ENCODE data around the gene PRM1. TPM values are rescaled to one million over a fixed set of nuclear protein-coding genes. Genes with fewer than 3 reads are reported as not detected.
A peak's percentile ranks its signal among the peaks of the same experiment; 100 is the strongest.

Gene PRM1
- total and polyA plus RNA-seq, 2 of the 13 experiments (the other 11 are each of a cell fraction or from before 2014, with no cell fraction given), result not detected

- TF ChIP-seq HOMEZ (CRISPR knock-in tag; IDR thresholded peaks at IDR 0.05; ENCODE audit: low read depth), result peak; percentile 57; the same call in 1 of the 2 replicates
- peak; percentile 98 for TF ChIP-seq ZSCAN25 (CRISPR knock-in tag; IDR thresholded peaks at IDR 0.05)
- TF ChIP-seq KDM5B (CRISPR knock-in tag; IDR thresholded peaks at IDR 0.05; ENCODE audit: borderline replicate concordance), result peak; percentile 82
- TF ChIP-seq YY1 (IDR thresholded peaks at IDR 0.05; ENCODE audit: insufficient read depth, insufficient replicate concordance, low read depth, low read length), result peak; percentile 17
- no peak for TF ChIP-seq MYPOP (CRISPR knock-in tag; IDR thresholded peaks at IDR 0.05)
- TF ChIP-seq ZNF558 (CRISPR knock-in tag; IDR thresholded peaks at IDR 0.05; ENCODE audit: borderline replicate concordance), result 0 out of 2 replicates have a peak, but pooled peaks have one; percentile 52
- TF ChIP-seq ZNF737 (CRISPR knock-in tag; IDR thresholded peaks at IDR 0.05; ENCODE audit: borderline replicate concordance), result peak; percentile 74; the same call in 1 of the 2 replicates
- peak; percentile 7; the same call in 1 of the 2 replicates for TF ChIP-seq ZNF552 (CRISPR knock-in tag; IDR thresholded peaks at IDR 0.05; ENCODE audit: borderline replicate concordance)
- no peak for TF ChIP-seq PRDM4 (CRISPR knock-in tag; IDR thresholded peaks at IDR 0.05; ENCODE audit: borderline replicate concordance)
- TF ChIP-seq ZBTB3 (CRISPR knock-in tag; IDR thresholded peaks at IDR 0.05; ENCODE audit: borderline replicate concordance, low read depth), result no peak
- no peak for TF ChIP-seq ZNF607 (CRISPR knock-in tag; IDR thresholded peaks at IDR 0.05; ENCODE audit: borderline replicate concordance)
- no peak for TF ChIP-seq PCBP1 (IDR thresholded peaks at IDR 0.05; ENCODE audit: borderline replicate concordance, low read depth, low read length)
- no peak for TF ChIP-seq ETV6 (CRISPR knock-in tag; conservative IDR thresholded peaks at IDR 0.05)
- TF ChIP-seq AHR (CRISPR knock-in tag; IDR thresholded peaks at IDR 0.05), result no peak
- TF ChIP-seq HOXA9 (CRISPR knock-in tag; IDR thresholded peaks at IDR 0.05; ENCODE audit: borderline replicate concordance), result no peak
- TF ChIP-seq EP300 (IDR thresholded peaks at IDR 0.05; ENCODE audit: low read depth in 2 of 2, low read length in 2 of 2), result peak in 1 of 2 experiments; percentile 43; a peak in 1 of 4 replicates
- no peak for TF ChIP-seq EP300 (CRISPR knock-in tag; IDR thresholded peaks at IDR 0.05; ENCODE audit: borderline replicate concordance)
- no peak for TF ChIP-seq TEF (CRISPR knock-in tag; IDR thresholded peaks at IDR 0.05)
These were observed 21.2 kb downstream of the PRM1 start (continued) for GRCh38 chr16:11259655-11260595.
